HG03175 (cell line): ENCODE results near the gene RASL11B.
A peak's percentile ranks its signal among the peaks of the same experiment; 100 is the strongest.
"Not testable (repeated sequence)": the region's sequence is repeated elsewhere in the genome, so short reads cannot be mapped to it uniquely, and the experiment has no call there.

Source experiments
- ATAC-seq: cut with Tn5 transposase; IDR thresholded peaks from one replicate; pipeline ENCODE4 v1.9.1; 2021; ENCODE audit warnings: mild to moderate bottlenecking, moderate library complexity; ENCODE audit not compliant: unreplicated experiment

RASL11B gene

GRCh38 chr4:52861879-52862616, at the start of gene RASL11B:
TSS of gene RASL11B (plus strand) at chr4:52862317. CDS start at chr4:52862508, 191 bp downstream.
- peak; percentile 98 for ATAC-seq

DNA sequence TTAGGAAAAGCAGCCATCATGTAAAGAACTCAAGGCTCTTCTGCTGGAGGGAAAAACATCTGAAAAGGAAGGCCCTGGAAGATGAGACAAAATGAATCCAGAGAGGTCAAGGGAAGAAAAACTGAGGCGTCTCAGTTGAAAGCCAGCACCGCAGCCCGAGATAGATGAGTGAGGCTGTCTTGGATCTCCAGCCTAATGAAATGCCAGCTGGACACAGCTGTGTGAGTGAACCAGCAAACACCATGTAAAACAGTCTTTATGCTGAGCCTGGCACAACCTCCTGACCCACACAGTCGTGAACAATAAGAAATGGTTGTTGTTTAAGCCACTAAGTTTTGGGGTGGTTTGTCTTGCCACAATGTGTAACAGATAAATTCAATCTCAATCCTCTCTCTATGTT, 48.6 kb upstream of the RASL11B start:
- no peak for ATAC-seq

DNA sequence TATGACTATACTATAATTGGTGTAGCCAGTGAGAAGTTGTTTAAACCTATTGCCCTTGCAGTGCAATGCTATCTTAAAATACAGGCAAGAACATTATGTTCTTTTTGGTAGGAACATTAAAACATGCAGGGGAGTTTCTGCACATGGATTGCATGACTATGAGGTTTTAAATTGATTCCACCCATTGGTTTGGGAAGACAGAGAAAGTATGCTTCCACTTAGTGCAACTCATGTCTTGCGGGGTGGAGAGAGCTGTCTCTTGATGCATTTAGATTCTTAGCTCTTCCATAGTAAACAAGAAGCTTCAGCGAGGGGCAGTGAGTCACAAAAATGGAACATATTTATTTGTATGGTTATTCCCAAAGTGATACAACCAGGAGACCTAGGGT, 39.5 kb upstream of the RASL11B start:
- no peak for ATAC-seq

DNA sequence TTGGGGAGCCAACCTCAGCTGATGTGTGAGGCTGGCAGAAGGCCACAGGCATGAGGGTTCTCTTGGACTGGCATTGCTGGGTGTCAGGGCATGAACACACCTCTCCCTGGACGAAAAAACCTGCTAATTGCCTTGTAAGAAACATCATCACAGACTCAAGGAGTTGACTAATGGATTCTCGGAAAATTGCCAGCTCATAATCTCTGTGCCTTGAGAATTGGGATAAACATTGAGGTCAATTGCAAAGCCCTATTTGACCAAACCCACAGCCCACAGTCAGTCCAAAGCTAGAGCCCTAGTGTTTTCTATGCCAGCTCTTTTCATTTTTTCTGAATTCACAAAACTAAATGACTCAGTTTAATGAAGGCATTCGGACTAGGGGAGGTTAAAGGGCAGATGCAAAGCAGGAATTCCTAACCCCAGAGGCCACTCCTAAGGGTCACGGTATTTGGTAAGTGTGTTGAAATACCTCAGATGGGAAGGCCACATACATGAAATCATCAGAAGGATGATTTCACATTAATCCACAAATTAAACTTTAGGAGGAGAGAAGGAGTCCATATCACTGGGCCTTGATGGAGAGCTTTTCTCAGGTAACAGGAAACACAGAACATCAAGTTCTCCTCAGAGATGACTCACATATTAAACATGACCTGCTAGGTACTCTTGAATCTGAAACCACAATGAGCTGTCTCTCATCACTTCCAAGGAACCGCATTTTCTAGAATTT, 39.0 kb upstream of the RASL11B start:
- ATAC-seq: no peak

DNA sequence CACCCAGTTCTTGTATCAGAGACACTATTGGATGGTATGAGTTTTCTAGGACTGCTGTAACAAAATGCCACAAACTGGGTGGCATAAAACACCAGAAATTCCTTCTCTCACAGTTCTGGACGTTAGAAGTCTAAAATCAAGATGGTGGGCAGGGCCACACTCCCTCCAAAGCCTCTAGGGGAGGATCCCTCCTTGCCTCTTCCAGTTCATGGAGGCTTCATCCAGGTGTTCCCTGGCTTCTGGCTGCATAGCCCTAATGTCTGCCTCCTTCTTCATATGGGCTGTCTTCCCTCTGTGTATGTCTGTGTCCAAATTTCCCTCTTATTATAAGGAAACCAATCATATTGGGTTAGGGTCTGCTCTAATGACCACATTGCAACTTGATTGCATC, 38.4 kb upstream of the RASL11B start:
- no peak for ATAC-seq

- ATAC-seq: no peak
These were observed 37.9 kb upstream of the RASL11B start for GRCh38 chr4:52824270-52824602.

GRCh38 chr4:52824603-52825459, 37.3 kb upstream of the RASL11B start:
- no peak for ATAC-seq

DNA sequence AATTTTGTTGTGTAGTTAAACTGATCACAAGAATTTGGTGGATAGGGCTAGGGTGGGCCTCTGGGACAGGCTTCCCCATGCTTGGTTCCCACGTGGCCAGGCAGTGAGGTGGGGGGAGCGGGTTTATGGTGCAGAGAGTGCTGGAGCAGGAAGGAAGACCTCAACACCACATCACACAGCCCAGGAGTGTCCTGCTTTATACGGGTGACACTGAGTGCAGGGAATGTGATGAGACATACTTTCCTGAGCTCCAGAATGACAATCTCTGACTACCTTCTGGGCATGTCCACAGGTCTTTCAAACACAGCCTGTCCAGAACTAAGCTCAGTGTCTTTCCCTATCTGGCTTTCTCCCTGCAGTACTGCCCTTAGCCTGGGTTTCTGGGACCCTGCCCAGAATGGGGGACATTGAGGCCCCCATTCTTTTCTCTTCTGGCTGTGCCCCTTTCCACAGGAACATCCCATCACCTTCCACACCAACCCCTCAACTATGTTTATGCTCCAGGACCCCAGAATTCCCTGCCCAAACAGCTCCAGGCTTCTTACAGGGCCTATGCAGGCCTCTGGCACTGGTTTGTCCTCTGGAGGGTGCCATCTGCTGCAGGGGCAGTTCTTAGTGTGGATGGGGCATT, 36.5 kb upstream of the RASL11B start:
- no peak for ATAC-seq

DNA sequence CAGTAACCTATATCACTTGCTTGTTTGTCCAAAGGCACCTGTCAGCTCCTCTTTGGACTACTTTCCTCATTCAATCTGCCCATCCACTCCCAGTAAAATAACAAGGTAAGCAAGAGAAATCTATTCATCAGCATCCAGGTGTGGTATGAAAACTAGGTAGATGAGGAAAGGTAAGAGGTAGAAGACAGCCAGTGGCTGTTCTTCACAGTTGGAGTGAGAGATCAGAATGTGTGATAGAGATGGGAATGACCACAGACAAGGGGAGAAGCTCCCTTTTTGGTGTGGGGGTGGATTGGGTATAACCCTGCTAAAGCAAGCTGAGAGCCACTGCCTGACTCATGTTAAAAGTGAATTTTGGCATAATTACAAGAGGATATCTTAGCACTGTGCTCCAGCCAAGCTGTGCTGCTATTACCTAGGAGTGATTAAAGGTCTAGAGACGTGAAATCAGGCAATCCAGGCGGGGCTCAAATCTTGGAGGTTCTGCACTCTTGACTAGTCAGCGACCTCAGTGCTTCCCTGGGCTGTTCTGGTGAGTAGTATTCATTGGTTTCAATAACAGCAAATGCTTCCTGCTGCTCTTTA, 28.1 kb upstream of the RASL11B start:
- ATAC-seq: no peak

DNA sequence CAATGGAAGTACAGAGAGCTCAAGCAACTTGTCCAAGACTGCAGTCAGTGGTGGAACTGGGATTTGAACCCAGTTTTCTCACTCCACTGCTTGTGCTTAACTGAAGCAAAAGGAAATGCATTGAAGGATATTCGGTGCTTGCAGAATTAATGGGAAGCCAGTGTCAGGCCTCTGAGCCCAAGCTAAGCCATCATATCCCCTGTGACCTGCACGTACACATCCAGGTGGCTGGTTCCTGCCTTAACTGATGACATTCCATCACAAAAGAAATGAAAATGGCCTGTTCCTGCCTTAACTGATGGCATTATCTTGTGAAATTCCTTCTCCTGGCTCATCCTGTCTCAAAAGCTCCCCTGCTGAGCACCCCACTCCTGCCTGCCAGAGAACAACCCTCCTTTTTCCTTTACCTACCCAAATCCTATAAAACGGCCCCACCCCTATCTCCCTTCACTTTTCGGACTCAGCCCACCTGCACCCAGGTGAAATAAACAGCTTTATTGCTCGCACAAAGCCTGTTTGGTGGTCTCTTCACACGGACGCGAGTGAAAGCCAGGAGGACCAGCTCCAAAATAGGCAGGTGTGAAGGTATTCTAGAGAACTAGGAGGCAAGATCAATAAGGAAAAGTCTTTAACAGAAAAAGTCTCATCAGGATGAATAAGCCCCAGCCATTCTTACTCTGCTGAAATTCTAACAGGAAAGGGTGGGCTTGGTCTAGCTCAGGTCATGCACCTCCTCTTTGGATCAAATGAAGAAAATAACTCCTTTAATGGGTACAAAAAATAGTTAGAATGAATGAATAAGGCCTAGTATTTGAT, 27.3 kb upstream of the RASL11B start:
- ATAC-seq: not testable (repeated sequence)

GRCh38 chr4:52836120-52836519, 26.0 kb upstream of the RASL11B start:
- no peak for ATAC-seq

DNA sequence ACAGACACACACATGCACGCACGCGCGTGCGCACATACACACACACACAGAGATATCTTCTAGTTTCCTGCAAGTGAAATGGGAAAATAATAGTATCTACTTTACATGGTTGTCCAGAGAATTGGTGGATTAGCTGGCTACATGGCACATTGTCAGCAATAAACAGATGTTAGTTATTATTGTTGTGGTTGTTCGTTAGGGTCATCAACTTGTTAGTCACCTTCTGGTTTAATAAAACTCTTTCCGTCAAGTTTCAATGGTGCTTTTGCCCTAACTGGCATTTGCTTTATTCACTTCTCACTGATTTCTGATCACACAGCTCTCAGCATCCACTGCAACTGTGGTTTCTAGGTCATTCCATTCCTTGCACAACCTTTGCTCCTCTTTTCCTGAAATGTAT, 25.4 kb upstream of the RASL11B start:
- ATAC-seq: no peak

DNA sequence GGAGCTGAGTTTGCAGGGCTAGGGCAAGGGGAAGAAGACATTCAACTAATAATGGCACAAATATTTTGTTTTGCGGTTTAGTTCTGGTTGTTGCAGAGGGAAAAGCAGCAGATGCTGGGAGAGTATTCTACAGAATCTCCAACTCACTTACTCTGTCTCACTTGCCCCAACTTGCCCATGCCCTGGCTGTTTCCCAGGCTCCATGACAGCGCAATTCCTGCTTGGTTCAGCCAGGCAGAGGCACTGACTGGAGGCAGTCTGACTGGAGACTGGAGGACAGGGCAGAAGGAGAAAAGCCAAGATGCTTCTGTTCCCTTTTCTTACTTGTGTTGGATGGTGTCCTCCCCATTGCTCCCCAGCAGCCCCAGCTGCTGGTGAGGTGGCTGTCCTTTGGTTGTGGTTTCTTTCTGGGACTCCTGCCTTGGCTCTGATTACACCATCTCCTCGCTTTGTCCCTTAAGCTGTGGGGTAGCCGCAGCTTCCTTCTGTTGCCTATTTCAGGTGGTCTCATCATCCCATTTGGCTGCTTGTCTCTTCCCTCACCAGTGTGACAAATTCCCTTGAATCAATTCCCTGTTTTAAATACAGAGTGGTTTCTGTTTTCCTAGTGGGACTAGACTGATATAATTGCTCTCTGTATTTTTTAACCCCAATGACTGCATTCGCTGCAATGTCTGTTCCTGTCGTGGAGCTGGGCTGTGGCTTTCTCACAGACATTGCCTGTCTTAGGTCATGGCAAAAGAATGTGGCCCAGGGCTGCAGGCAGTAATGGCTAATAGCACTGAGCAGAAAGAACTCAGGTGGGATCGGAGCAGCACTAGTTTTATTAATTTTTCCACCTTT, 24.2 kb upstream of the RASL11B start:
- ATAC-seq: no peak

GRCh38 chr4:52838729-52839586, 23.2 kb upstream of the RASL11B start:
- no peak for ATAC-seq

GRCh38 chr4:52840531-52841370, 21.4 kb upstream of the RASL11B start:
- no peak for ATAC-seq

DNA sequence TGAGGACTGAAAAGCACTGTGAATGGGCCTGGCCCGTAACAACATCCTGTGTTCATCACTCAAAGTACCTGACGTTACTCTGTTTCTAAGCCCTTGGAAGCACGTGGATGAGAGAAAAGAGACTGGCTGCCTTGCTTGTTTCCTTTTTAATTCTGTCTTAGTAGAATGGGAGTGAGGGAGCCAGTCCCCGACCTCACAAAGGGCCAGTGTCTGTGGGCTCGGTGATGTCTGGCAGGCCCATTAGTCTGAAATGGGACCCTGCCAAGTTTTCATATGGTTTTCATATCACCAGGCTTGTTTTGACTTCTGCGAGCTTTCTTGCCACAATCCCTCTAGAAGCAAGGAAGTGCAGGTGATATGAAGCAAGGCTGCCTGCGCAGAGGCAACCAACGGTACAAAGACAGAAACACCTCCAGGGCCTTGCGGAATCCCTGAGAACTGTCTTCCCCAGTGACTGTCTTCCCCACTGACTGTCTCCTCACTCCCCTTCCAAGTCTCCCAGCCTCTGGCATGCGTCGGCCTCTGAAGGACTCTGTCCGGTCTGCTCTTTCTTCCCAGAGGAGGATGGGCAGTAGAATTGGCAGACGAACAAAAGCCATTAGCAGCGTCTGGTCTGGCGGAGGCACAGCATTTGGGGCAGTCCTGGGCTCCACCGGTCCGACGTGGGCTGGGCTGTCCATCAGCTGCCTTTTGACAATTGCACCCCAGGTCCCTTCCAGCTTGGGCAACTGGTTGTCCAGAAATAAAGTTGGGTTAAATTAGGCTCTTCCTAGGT, 20.2 kb upstream of the RASL11B start:
- ATAC-seq: no peak

DNA sequence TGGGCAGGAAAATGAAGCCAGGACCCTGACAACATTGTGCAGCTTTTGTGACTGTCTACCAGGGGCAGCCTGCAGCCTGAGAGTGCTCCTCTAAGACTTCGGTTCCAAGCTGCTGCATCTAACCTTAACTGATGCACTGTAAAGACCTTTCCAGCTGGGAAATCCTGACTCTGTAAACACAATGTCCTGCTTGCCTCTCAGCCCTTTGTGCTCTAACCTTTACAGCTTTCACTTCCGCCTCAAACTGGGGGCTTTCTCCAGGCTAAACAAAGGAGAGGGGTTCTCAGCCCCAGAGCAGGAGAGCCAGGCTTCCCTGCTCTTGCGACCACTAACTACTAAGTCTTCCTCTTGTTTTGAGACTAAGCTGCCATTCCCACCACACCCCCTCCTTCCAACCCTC, 19.3 kb upstream of the RASL11B start:
- no peak for ATAC-seq
